Peyer's patch (tissue), 4 donors: ENCODE measurements around the gene DUSP7.

Experiments
- POLR2A ChIP-seq, 2 donors: fragments of 450-650 bp; IDR thresholded peaks; one replicate each; pipeline ENCODE4 v1.5.1; 2017; ENCODE audit warnings: antibody characterized with exemption in 2 of 2, mild to moderate bottlenecking in 2 of 2, moderate library complexity in 2 of 2
- TF ChIP-seq, protein P1 (sequence below), 6 experiments: fragments of 450-650 bp in 4 of 6; fragments of 200-600 bp in 2 of 6; sonication (generic) in 1 of 6; IDR thresholded peaks; one replicate each; pipeline ENCODE4 v1.5.1; 2017 to 2019; ENCODE audit warnings: antibody characterized with exemption in 6 of 6, mild to moderate bottlenecking in 3 of 6, moderate library complexity in 1 of 6

DNA sequence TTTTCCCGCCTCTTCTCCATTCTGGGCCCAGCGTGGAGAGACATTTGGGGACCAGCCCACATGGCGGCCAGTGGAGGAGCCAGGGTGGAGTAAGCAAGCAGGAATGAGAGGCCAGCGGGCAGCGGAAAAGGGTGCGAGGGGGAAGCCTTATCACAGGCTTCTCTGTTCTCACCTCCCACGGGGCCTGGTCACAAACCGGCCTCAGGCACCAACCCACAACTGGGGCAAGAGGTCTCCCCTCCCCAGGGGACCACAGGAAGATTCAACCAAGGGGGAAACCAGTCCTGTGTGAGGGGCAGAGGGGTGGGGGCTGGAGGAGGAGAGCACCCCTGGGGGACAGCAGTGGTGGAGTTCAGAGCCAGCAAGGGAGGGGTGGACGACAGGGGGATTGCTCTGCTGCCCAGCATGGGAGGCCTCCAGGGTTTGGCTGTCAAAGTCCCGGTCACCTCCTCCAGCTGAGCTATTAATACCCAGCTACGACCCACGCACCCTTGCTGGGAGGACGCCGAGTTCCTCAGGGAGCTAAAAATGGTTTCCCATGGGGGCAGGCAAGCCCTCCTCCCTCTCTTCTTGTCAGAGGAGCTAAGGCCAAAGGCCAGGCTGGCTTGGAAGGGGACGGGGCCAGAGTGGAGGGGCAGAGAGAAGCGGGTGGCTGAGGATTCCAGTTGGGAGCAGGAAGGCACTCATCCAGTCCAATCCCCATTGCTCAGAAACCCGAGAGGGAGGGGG, 36.9 kb downstream of the DUSP7 start:
- TF ChIP-seq, protein P1, sequence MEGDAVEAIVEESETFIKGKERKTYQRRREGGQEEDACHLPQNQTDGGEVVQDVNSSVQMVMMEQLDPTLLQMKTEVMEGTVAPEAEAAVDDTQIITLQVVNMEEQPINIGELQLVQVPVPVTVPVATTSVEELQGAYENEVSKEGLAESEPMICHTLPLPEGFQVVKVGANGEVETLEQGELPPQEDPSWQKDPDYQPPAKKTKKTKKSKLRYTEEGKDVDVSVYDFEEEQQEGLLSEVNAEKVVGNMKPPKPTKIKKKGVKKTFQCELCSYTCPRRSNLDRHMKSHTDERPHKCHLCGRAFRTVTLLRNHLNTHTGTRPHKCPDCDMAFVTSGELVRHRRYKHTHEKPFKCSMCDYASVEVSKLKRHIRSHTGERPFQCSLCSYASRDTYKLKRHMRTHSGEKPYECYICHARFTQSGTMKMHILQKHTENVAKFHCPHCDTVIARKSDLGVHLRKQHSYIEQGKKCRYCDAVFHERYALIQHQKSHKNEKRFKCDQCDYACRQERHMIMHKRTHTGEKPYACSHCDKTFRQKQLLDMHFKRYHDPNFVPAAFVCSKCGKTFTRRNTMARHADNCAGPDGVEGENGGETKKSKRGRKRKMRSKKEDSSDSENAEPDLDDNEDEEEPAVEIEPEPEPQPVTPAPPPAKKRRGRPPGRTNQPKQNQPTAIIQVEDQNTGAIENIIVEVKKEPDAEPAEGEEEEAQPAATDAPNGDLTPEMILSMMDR (IDR thresholded peaks at IDR 0.05): no peak
- TF ChIP-seq POLR2A (IDR thresholded peaks at IDR 0.05): no peak
